ENCODE results near the gene CCDC170. TPM values are rescaled to one million over a fixed set of nuclear protein-coding genes. Genes with fewer than 3 reads are reported as not detected.

CCDC170 gene
- total and polyA plus RNA-seq, 2 of the 8 experiments (the other 6 are each of a cell fraction or from before 2014, with no cell fraction given) = 0.06 to 0.09 TPM

GRCh38 chr6:151478670-151479069 lies 15.1 kb upstream of the CCDC170 start:
- Histone ChIP-seq H2BK20ac (ENCODE audit: low read length) (no peak overlapping the region), H2BK120ac (replicated peaks; ENCODE audit: low read depth, low read length) (no peak overlapping the region), H3K9ac (replicated peaks in 1 of 4; ENCODE audit: extremely low read depth in 1 of 4, low read depth in 3 of 4, low read length in 3 of 4) (no peak overlapping the region), H3K9me3 (ENCODE audit: insufficient read depth in 2 of 2, low read depth in 1 of 2, low read length in 1 of 2) (no peaks in the 10 kb centered on the region), H3K79me1 (ENCODE audit: low read depth, low read length) (no peaks in the 10 kb centered on the region), H3K4me3 (ENCODE audit: extremely low read depth in 1 of 4, insufficient read depth in 2 of 4, low read depth in 3 of 4, low read length in 4 of 4) (no peak overlapping the region), H3K27ac (ENCODE audit: low read depth, low read length) (no peak overlapping the region), H2BK5ac (ENCODE audit: low read depth, low read length) (no peak overlapping the region), H3K4ac (replicated peaks; ENCODE audit: insufficient read length, low read depth, low read length) (no peak overlapping the region), H3K79me2 (ENCODE audit: control insufficient read depth in 1 of 2, insufficient read depth in 2 of 2, low read length in 2 of 2) (no peaks in the 10 kb centered on the region), H2AFZ (ENCODE audit: low read length) (no peak overlapping the region), H3K36me3 (ENCODE audit: control insufficient read depth in 2 of 4, insufficient read depth in 4 of 4, low read length in 3 of 4) (no peaks in the 10 kb centered on the region), H4K91ac (replicated peaks; ENCODE audit: insufficient read length, low read length) (no peak overlapping the region), H2BK15ac (ENCODE audit: low read length) (no peak overlapping the region), H3K14ac (ENCODE audit: insufficient read length) (no peak overlapping the region), H3K4me1 (replicated peaks in 1 of 4; ENCODE audit: control insufficient read depth in 3 of 4, insufficient read depth in 4 of 4, low read length in 3 of 4) (no peaks in the 10 kb centered on the region), H4K8ac (ENCODE audit: extremely low read depth, insufficient read depth, low read length) (no peak overlapping the region; the same call in 1 of the 2 replicates), H3K56ac (replicated peaks; ENCODE audit: insufficient read length, low read depth, low read length) (no peak overlapping the region), H2AK5ac (ENCODE audit: low read depth, low read length) (no peak overlapping the region), H3K18ac (ENCODE audit: extremely low read depth, low read length) (no peak overlapping the region), H4K5ac (ENCODE audit: insufficient read length, low read depth, low read length) (no peak overlapping the region), H3K4me2 (ENCODE audit: insufficient read depth in 1 of 2, low read depth in 2 of 2, low read length in 2 of 2) (no peak overlapping the region), H2BK12ac (ENCODE audit: low read depth, low read length) (no peak overlapping the region), H3K27me3 (replicated peaks in 1 of 4; ENCODE audit: control insufficient read depth in 3 of 4, extremely low read depth in 1 of 4, insufficient read depth in 3 of 4, low read length in 3 of 4) (no peaks in the 10 kb centered on the region), H4K20me1 (replicated peaks in 1 of 2; ENCODE audit: control insufficient read depth in 1 of 2, insufficient read depth in 2 of 2, low read length in 2 of 2) (no peaks in the 10 kb centered on the region), H3K23ac (ENCODE audit: insufficient read length) (no peak overlapping the region), H3K23me2 (ENCODE audit: low read depth, low read length) (no peaks in the 10 kb centered on the region)
- 80% methylated on average over 6 of the region's 6 CpGs; no CpG with 5 or more reads in 1 of the 2 experiments for whole genome bisulfite sequencing, 2 experiments (ENCODE audit: extremely low coverage in 1 of 2, insufficient coverage in 1 of 2, insufficient read length in 1 of 2, insufficient replicate concordance in 2 of 2, low coverage in 1 of 2, low lambda C conversion rate in 2 of 2, missing lambda C conversion rate in 1 of 2)
- POLR2A ChIA-PET (ENCODE audit: partially characterized antibody) = no interaction called here
- CTCF ChIA-PET (ENCODE audit: partially characterized antibody) = interaction anchor here (0.8 to 1.4 kb wide), 2 partner anchors 18 to 134 kb away, joined by 3 read pairs; no protein-coding TSS in a partner anchor
- FAIRE-seq = no peak
- no peak for DNase-seq (ENCODE audit: low read depth in 1 of 2, low spot score in 2 of 2)
- TF ChIP-seq GABPA (IDR thresholded peaks at IDR 0.05; ENCODE audit: borderline replicate concordance, insufficient read depth, low read length) = no peak
- TF ChIP-seq CBX8 (IDR thresholded peaks at IDR 0.05; ENCODE audit: borderline replicate concordance, low read depth, low read length) = no peak
- no peak for TF ChIP-seq TCF12 (IDR thresholded peaks at IDR 0.05; ENCODE audit: low read depth, low read length)
- no peak for TF ChIP-seq ATF2 (IDR thresholded peaks at IDR 0.05; ENCODE audit: low read length)
- no peak for TF ChIP-seq EZH2 (IDR thresholded peaks at IDR 0.05; ENCODE audit: low read depth, low read length, severe bottlenecking)
- no peak for TF ChIP-seq BCL11A (IDR thresholded peaks at IDR 0.05; ENCODE audit: low read depth in 2 of 2, low read length in 2 of 2)
- TF ChIP-seq MAX (IDR thresholded peaks at IDR 0.05) = no peak
- TF ChIP-seq SRF (IDR thresholded peaks at IDR 0.05; ENCODE audit: low read depth, low read length) = no peak
- no peak for TF ChIP-seq RXRA (IDR thresholded peaks at IDR 0.05; ENCODE audit: insufficient read depth, low read depth, low read length)
- TF ChIP-seq NRF1 (IDR thresholded peaks at IDR 0.05; ENCODE audit: low read depth, low read length) = no peak
- no peak for TF ChIP-seq ZNF274 (IDR thresholded peaks at IDR 0.05; ENCODE audit: borderline replicate concordance, extremely low read depth, low read length)
- TF ChIP-seq SP2 (IDR thresholded peaks at IDR 0.05; ENCODE audit: low read length) = no peak
- no peak for TF ChIP-seq KDM1A (IDR thresholded peaks at IDR 0.05; ENCODE audit: borderline replicate concordance, low read length)
